Measurements from ENCODE around the gene RYK.
A peak's percentile ranks its signal among the peaks of the same experiment; 100 is the strongest.

The RYK gene

GRCh38 chr3:134250717-134251220 lies at the start of gene RYK:
TSS of gene RYK (minus strand) at chr3:134250859. CDS start at chr3:134250654, 205 bp downstream.
- peak within 1 kb of the TSS; percentile 69 to 73 for H3K4me3 ChIP-seq (replicated peaks in 1 of 2; ENCODE audit: low read depth in 2 of 2, low read length in 2 of 2)
- DNase-seq (ENCODE audit: low read depth in 2 of 2): peak; percentile 72 to 76
- no peak for TF ChIP-seq CTCF (IDR thresholded peaks at IDR 0.05; ENCODE audit: low read depth, low read length)

GRCh38 chr3:134299888-134300206 lies 49.2 kb upstream of the RYK start:
- H3K4me3 ChIP-seq (replicated peaks in 1 of 2; ENCODE audit: low read depth in 2 of 2, low read length in 2 of 2): no peak overlapping the region
- no peak for DNase-seq (ENCODE audit: low read depth in 2 of 2)
- no peak for TF ChIP-seq CTCF (IDR thresholded peaks at IDR 0.05; ENCODE audit: low read depth, low read length)

- H3K4me3 ChIP-seq (replicated peaks in 1 of 2; ENCODE audit: low read depth in 2 of 2, low read length in 2 of 2): no peak overlapping the region
- peak; percentile 40 for TF ChIP-seq CTCF (IDR thresholded peaks at IDR 0.05; ENCODE audit: low read depth, low read length)
- peak; percentile 59 to 72 for DNase-seq (ENCODE audit: low read depth in 2 of 2)
These were observed 48.7 kb upstream of the RYK start for GRCh38 chr3:134299185-134299887.

- TF ChIP-seq CTCF (IDR thresholded peaks at IDR 0.05; ENCODE audit: low read depth, low read length): no peak
- no peak for DNase-seq (ENCODE audit: low read depth in 2 of 2)
- no peak overlapping the region for H3K4me3 ChIP-seq (replicated peaks in 1 of 2; ENCODE audit: low read depth in 2 of 2, low read length in 2 of 2)
These were observed 47.6 kb upstream of the RYK start for GRCh38 chr3:134298249-134298648.

GRCh38 chr3:134296616-134297015 lies 46.0 kb upstream of the RYK start:
- DNase-seq (ENCODE audit: low read depth in 2 of 2): no peak
- no peak overlapping the region for H3K4me3 ChIP-seq (replicated peaks in 1 of 2; ENCODE audit: low read depth in 2 of 2, low read length in 2 of 2)
- TF ChIP-seq CTCF (IDR thresholded peaks at IDR 0.05; ENCODE audit: low read depth, low read length): no peak

GRCh38 chr3:134295930-134296329 lies 45.3 kb upstream of the RYK start:
- H3K4me3 ChIP-seq (replicated peaks in 1 of 2; ENCODE audit: low read depth in 2 of 2, low read length in 2 of 2): no peak overlapping the region
- no peak for TF ChIP-seq CTCF (IDR thresholded peaks at IDR 0.05; ENCODE audit: low read depth, low read length)
- no peak for DNase-seq (ENCODE audit: low read depth in 2 of 2)
